SK-N-SH treated with all-trans-retinoic acid at 6 μM for 48 hours (cell line): Measurements from ENCODE around the gene KRT83.
"Not testable (repeated sequence)": the region's sequence is repeated elsewhere in the genome, so short reads cannot be mapped to it uniquely, and the experiment has no call there.

Source experiments
- ARNTL ChIP-seq: fragments of 450-650 bp; formaldehyde crosslinking; IDR thresholded peaks from 2 replicates; pipeline ENCODE4 v1.5.0; 2020; ENCODE audit warnings: low read depth, mild to moderate bottlenecking, moderate library complexity, borderline replicate concordance
- CSRNP3 ChIP-seq: fragments of 250-450 bp; sonication (Bioruptor Pico); IDR thresholded peaks from 2 replicates; pipeline ENCODE4 v1.5.1; 2021; ENCODE audit warnings: mild to moderate bottlenecking, moderate library complexity
- GLIS3 ChIP-seq: fragments of 250-450 bp; sonication (Bioruptor Pico); IDR thresholded peaks from 2 replicates; pipeline ENCODE4 v1.5.0; 2020; ENCODE audit warnings: mild to moderate bottlenecking, moderate library complexity
- ISL1 ChIP-seq: fragments of 250-450 bp; sonication (Bioruptor Pico); IDR thresholded peaks from 2 replicates; pipeline ENCODE4 v2.1.2; 2022; ENCODE audit warnings: mild to moderate bottlenecking, moderate library complexity
- PATZ1 ChIP-seq: fragments of 250-450 bp; sonication (Bioruptor Pico); IDR thresholded peaks from 2 replicates; pipeline ENCODE4 v1.8.0; 2020; ENCODE audit warnings: mild to moderate bottlenecking, moderate library complexity, borderline replicate concordance
- TOX ChIP-seq: fragments of 250-450 bp; sonication (Bioruptor Pico); IDR thresholded peaks from 2 replicates; pipeline ENCODE4 v1.8.0; 2021; ENCODE audit warnings: mild to moderate bottlenecking, moderate library complexity, borderline replicate concordance
- TSHZ2 ChIP-seq: fragments of 250-450 bp; sonication (Bioruptor Pico); IDR thresholded peaks from 2 replicates; pipeline ENCODE4 v1.5.0; 2020; ENCODE audit warnings: mild to moderate bottlenecking, moderate library complexity
- ZFP30 ChIP-seq: fragments of 450-650 bp; formaldehyde crosslinking; IDR thresholded peaks from 2 replicates; pipeline ENCODE4 v1.5.0; 2022; ENCODE audit warnings: mild to moderate bottlenecking, moderate library complexity
- ZNF70 ChIP-seq: fragments of 450-650 bp; formaldehyde crosslinking; IDR thresholded peaks from 2 replicates; pipeline ENCODE4 v1.5.0; 2020; ENCODE audit warnings: mild to moderate bottlenecking, moderate library complexity

GRCh38 chr12:52301721-52302120 is 19.5 kb downstream of the KRT83 start:
- TF ChIP-seq ARNTL (CRISPR knock-in tag); ZFP30 (CRISPR knock-in tag); TOX (CRISPR knock-in tag); CSRNP3 (CRISPR knock-in tag); ZNF70 (CRISPR knock-in tag); ISL1 (CRISPR knock-in tag); PATZ1; TSHZ2 (CRISPR knock-in tag); GLIS3: not testable (repeated sequence)
